ENCODE data around the gene NRP2. TPM values are rescaled to one million over a fixed set of nuclear protein-coding genes. Genes with fewer than 3 reads are reported as not detected.
A peak's percentile ranks its signal among the peaks of the same experiment; 100 is the strongest.

The NRP2 gene
- total and polyA plus RNA-seq, 2 donors (not counting 1 experiment from before 2014, with no cell fraction given), result 16.6 to 28.7 TPM

DNA sequence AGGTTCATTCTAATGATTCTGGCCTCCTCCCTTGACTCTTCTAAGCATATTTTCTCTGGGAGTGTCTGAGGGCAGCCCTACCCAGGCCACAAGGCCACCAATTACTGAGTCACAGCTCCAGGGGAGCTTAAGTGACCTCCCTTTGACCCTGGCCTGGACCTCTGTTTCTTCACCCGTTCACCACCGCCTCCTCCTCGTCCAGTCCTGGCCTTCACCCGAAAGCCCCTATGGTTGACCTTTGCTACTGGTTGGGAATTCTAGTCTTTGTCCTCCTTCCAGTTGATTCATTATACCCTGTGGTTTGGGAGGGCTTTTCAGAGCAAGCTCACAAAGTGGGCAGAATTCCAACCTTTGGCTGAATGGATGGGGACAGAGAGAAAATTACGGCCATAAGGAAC is 72.6 kb downstream of the NRP2 start:
- DNase-seq (ENCODE audit: low read depth in 2 of 2), result peak; percentile 76 to 80
- Histone ChIP-seq H3K27ac (ENCODE audit: insufficient read depth, low read length) (no peak overlapping the region), H3K9ac (ENCODE audit: insufficient read depth, low read length) (no peak overlapping the region), H3K27me3 (ENCODE audit: control insufficient read depth, insufficient read depth, low read length) (no peaks in the 10 kb centered on the region), H3K36me3 (ENCODE audit: control insufficient read depth, insufficient read depth, low read length) (no peaks in the 10 kb centered on the region), H3K4me3 (replicated peaks in 1 of 4; ENCODE audit: control extremely low read depth in 1 of 4, insufficient read depth in 1 of 4, low read depth in 3 of 4, low read length in 4 of 4) (no peak overlapping the region), H2AFZ (ENCODE audit: low read length) (no peak overlapping the region), H4K20me1 (ENCODE audit: control insufficient read depth, extremely low read depth, insufficient read depth, low read length) (no peaks in the 10 kb centered on the region), H3K4me2 (ENCODE audit: extremely low read depth, insufficient read depth, low read length) (peak overlapping the region; percentile 28), H3K4me1 (ENCODE audit: control insufficient read depth, extremely low read depth, insufficient read depth, low read length) (peaks cover 15% of the 10 kb centered on the region), H3K9me3 (ENCODE audit: control insufficient read depth, insufficient read depth, low read depth, low read length) (no peaks in the 10 kb centered on the region), H3K79me2 (ENCODE audit: control insufficient read depth, insufficient read depth, low read length) (no peaks in the 10 kb centered on the region)
- TF ChIP-seq, protein P1, sequence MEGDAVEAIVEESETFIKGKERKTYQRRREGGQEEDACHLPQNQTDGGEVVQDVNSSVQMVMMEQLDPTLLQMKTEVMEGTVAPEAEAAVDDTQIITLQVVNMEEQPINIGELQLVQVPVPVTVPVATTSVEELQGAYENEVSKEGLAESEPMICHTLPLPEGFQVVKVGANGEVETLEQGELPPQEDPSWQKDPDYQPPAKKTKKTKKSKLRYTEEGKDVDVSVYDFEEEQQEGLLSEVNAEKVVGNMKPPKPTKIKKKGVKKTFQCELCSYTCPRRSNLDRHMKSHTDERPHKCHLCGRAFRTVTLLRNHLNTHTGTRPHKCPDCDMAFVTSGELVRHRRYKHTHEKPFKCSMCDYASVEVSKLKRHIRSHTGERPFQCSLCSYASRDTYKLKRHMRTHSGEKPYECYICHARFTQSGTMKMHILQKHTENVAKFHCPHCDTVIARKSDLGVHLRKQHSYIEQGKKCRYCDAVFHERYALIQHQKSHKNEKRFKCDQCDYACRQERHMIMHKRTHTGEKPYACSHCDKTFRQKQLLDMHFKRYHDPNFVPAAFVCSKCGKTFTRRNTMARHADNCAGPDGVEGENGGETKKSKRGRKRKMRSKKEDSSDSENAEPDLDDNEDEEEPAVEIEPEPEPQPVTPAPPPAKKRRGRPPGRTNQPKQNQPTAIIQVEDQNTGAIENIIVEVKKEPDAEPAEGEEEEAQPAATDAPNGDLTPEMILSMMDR (conservative IDR thresholded peaks at IDR 0.05 in 1 of 2, IDR thresholded peaks at IDR 0.05 in 1 of 2; ENCODE audit: low read depth in 1 of 2, low read length in 2 of 2), result no peak

DNA sequence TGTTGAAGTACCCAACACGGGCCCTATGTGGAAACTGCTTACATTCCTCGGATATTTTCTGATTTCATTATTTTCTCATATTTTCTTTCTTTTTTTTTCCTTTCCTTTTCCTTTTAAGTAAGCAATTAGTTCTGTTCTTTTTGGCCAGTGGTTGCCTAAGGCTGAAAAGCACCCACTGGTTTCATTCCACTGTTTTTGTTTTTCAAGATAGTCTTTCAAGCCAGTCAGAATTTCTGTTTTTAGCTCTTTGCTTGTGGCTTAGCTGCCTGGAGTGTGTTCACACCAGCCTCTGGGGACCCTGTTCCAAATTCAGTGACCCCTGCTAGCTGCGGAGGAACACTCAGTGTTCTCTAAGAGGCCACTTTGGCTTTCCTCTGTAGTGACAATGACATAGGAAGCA is 73.6 kb downstream of the NRP2 start:
- H3K79me2 ChIP-seq (ENCODE audit: control insufficient read depth, insufficient read depth, low read length), result no peaks in the 10 kb centered on the region
- H3K27me3 ChIP-seq (ENCODE audit: control insufficient read depth, insufficient read depth, low read length), result no peaks in the 10 kb centered on the region
- H3K36me3 ChIP-seq (ENCODE audit: control insufficient read depth, insufficient read depth, low read length), result no peaks in the 10 kb centered on the region
- H4K20me1 ChIP-seq (ENCODE audit: control insufficient read depth, extremely low read depth, insufficient read depth, low read length), result no peaks in the 10 kb centered on the region
- H3K4me3 ChIP-seq (replicated peaks in 1 of 4; ENCODE audit: control extremely low read depth in 1 of 4, insufficient read depth in 1 of 4, low read depth in 3 of 4, low read length in 4 of 4), result no peak overlapping the region
- peaks cover 15% of the 10 kb centered on the region for H3K4me1 ChIP-seq (ENCODE audit: control insufficient read depth, extremely low read depth, insufficient read depth, low read length)
- no peak overlapping the region for H3K9ac ChIP-seq (ENCODE audit: insufficient read depth, low read length)
- no peaks in the 10 kb centered on the region for H3K9me3 ChIP-seq (ENCODE audit: control insufficient read depth, insufficient read depth, low read depth, low read length)
- DNase-seq (ENCODE audit: low read depth in 2 of 2), result peak; percentile 34 to 47
- H2AFZ ChIP-seq (ENCODE audit: low read length), result no peak overlapping the region
- TF ChIP-seq EZH2 (IDR thresholded peaks at IDR 0.05; ENCODE audit: low read length, missing control alignments), result no peak
- TF ChIP-seq, protein P1 (conservative IDR thresholded peaks at IDR 0.05 in 1 of 2, IDR thresholded peaks at IDR 0.05 in 1 of 2; ENCODE audit: low read depth in 1 of 2, low read length in 2 of 2), result no peak
- no peak overlapping the region for H3K4me2 ChIP-seq (ENCODE audit: extremely low read depth, insufficient read depth, low read length)
- H3K27ac ChIP-seq (ENCODE audit: insufficient read depth, low read length), result no peak overlapping the region

DNA sequence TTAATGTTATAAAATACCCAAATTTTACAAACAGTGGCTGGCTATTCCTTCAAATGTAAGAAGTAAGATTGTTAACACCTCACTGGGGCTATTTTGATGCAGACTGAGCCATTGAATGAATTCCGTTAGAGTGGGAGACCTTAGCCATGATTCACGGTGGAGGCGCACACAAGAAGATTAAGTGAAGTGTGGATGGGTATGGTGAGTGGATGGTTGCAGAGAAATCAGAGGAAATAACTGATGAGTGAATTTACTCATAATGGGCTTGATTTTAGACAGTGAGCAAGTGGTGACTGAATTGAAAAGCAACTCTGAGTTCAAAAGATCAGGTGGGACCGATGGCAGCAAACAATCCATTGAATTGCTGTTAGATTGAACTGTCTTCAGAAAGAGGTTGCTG is 75.0 kb downstream of the NRP2 start:
- H3K36me3 ChIP-seq (ENCODE audit: control insufficient read depth, insufficient read depth, low read length), result no peaks in the 10 kb centered on the region
- no peak overlapping the region for H3K4me3 ChIP-seq (replicated peaks in 1 of 4; ENCODE audit: control extremely low read depth in 1 of 4, insufficient read depth in 1 of 4, low read depth in 3 of 4, low read length in 4 of 4)
- TF ChIP-seq, protein P1 (conservative IDR thresholded peaks at IDR 0.05 in 1 of 2, IDR thresholded peaks at IDR 0.05 in 1 of 2; ENCODE audit: low read depth in 1 of 2, low read length in 2 of 2), result no peak
- no peak for TF ChIP-seq EZH2 (IDR thresholded peaks at IDR 0.05; ENCODE audit: low read length, missing control alignments)
- DNase-seq (ENCODE audit: low read depth in 2 of 2), result peak in 1 of 2 donors; percentile 77
- no peaks in the 10 kb centered on the region for H3K27me3 ChIP-seq (ENCODE audit: control insufficient read depth, insufficient read depth, low read length)
- H3K4me2 ChIP-seq (ENCODE audit: extremely low read depth, insufficient read depth, low read length), result no peak overlapping the region
- no peak overlapping the region for H3K27ac ChIP-seq (ENCODE audit: insufficient read depth, low read length)
- no peak overlapping the region for H2AFZ ChIP-seq (ENCODE audit: low read length)
- H3K79me2 ChIP-seq (ENCODE audit: control insufficient read depth, insufficient read depth, low read length), result no peaks in the 10 kb centered on the region
- H4K20me1 ChIP-seq (ENCODE audit: control insufficient read depth, extremely low read depth, insufficient read depth, low read length), result no peaks in the 10 kb centered on the region
- no peaks in the 10 kb centered on the region for H3K9me3 ChIP-seq (ENCODE audit: control insufficient read depth, insufficient read depth, low read depth, low read length)
- H3K4me1 ChIP-seq (ENCODE audit: control insufficient read depth, extremely low read depth, insufficient read depth, low read length), result peaks cover 15% of the 10 kb centered on the region
- H3K9ac ChIP-seq (ENCODE audit: insufficient read depth, low read length), result no peak overlapping the region

Data from fibroblast of lung (primary cell).